IMR-90 (cell line): ENCODE results near the gene SGMS1.
"Not testable (repeated sequence)": the region's sequence is repeated elsewhere in the genome, so short reads cannot be mapped to it uniquely, and the experiment has no call there.

Source experiments
- CEBPB ChIP-seq: IDR thresholded peaks from 2 replicates; pipeline ENCODE4 v1.6.1; 2012; ENCODE audit warnings: low read depth, low read length, improper control_type of control experiment
- CHD1 ChIP-seq: IDR thresholded peaks from 2 replicates; pipeline ENCODE4 v1.6.1; 2012; ENCODE audit warnings: low read depth, low read length, improper control_type of control experiment
- CTCF ChIP-seq: conservative IDR thresholded peaks from 2 replicates; pipeline ENCODE4 v1.5.1; 2012; ENCODE audit warnings: mild to moderate bottlenecking, low read depth, low read length, improper control_type of control experiment
- ELK1 ChIP-seq: fragments of 150-350 bp; IDR thresholded peaks from 2 replicates; pipeline ENCODE4 v1.6.1; 2016; ENCODE audit warnings: low read depth, mild to moderate bottlenecking, low read length, moderate library complexity, borderline replicate concordance
- MAFK ChIP-seq: IDR thresholded peaks from 2 replicates; pipeline ENCODE4 v1.6.1; 2012; ENCODE audit warnings: low read depth, low read length, improper control_type of control experiment
- MAZ ChIP-seq: IDR thresholded peaks from 2 replicates; pipeline ENCODE4 v1.6.1; 2012; ENCODE audit warnings: low read depth, mild to moderate bottlenecking, low read length, improper control_type of control experiment, moderate library complexity, borderline replicate concordance
- MXI1 ChIP-seq: IDR thresholded peaks from 2 replicates; pipeline ENCODE4 v1.6.1; 2012; ENCODE audit warnings: low read depth, mild to moderate bottlenecking, low read length, moderate library complexity, borderline replicate concordance
- POLR2A ChIP-seq: IDR thresholded peaks from 2 replicates; pipeline ENCODE4 v1.6.1; 2012; ENCODE audit warnings: mild to moderate bottlenecking, low read depth, low read length
- RAD21 ChIP-seq: IDR thresholded peaks from 2 replicates; pipeline ENCODE4 v1.6.1; 2012; ENCODE audit warnings: low read length, improper control_type of control experiment
- SMC3 ChIP-seq: fragments of 150-350 bp; IDR thresholded peaks from 2 replicates; pipeline ENCODE4 v1.6.1; 2016; ENCODE audit warnings: low read depth, mild to moderate bottlenecking, antibody characterized with exemption, low read length, moderate library complexity
- USF2 ChIP-seq: fragments of 150-350 bp; IDR thresholded peaks from 2 replicates; pipeline ENCODE4 v1.6.1; 2017; ENCODE audit warnings: mild to moderate bottlenecking, antibody characterized with exemption, low read length, low read depth

- not testable (repeated sequence) for TF ChIP-seq MAZ, CTCF, POLR2A, RAD21, MXI1, USF2, SMC3, ELK1, CHD1, CEBPB, MAFK
These were observed 77.5 kb downstream of the SGMS1 start for GRCh38 chr10:50546287-50546686.
